AG08396 (cell line): Measurements from ENCODE around the gene SP8.

Source experiments
- DNase-seq: peaks from one replicate; pipeline ENCODE4 v3.0.0; 2012; ENCODE audit warnings: low spot score, mixed read lengths

SP8 gene

GRCh38 chr7:20754001-20754400 is 32.7 kb downstream of the SP8 start:
- no peak for DNase-seq

- no peak for DNase-seq
Measured at GRCh38 chr7:20749906-20750305, 36.8 kb downstream of the SP8 start.

GRCh38 chr7:20748853-20749252 is 37.8 kb downstream of the SP8 start:
- DNase-seq = no peak

- DNase-seq = no peak
Measured at GRCh38 chr7:20747001-20747400, 39.7 kb downstream of the SP8 start.

GRCh38 chr7:20745702-20746101 is 41.0 kb downstream of the SP8 start:
- DNase-seq = no peak

- no peak for DNase-seq
Measured at GRCh38 chr7:20744954-20745446, 41.7 kb downstream of the SP8 start.

- no peak for DNase-seq
Measured at GRCh38 chr7:20742913-20743312, 43.8 kb downstream of the SP8 start.

GRCh38 chr7:20741801-20742200 is 44.9 kb downstream of the SP8 start:
- DNase-seq = no peak

GRCh38 chr7:20738518-20739481 is 47.9 kb downstream of the SP8 start:
- no peak for DNase-seq

- no peak for DNase-seq
Measured at GRCh38 chr7:20737840-20738448, 48.7 kb downstream of the SP8 start.

- no peak for DNase-seq
Measured at GRCh38 chr7:20735346-20736065, 51.2 kb downstream of the SP8 start.
